GM21381 (cell line): ENCODE results near the gene CD99.

Experiments
- ATAC-seq: cut with Tn5 transposase; IDR thresholded peaks from one replicate; pipeline ENCODE4 v1.9.1; 2021; ENCODE audit warnings: mild to moderate bottlenecking, moderate library complexity; ENCODE audit not compliant: unreplicated experiment

Gene CD99

DNA sequence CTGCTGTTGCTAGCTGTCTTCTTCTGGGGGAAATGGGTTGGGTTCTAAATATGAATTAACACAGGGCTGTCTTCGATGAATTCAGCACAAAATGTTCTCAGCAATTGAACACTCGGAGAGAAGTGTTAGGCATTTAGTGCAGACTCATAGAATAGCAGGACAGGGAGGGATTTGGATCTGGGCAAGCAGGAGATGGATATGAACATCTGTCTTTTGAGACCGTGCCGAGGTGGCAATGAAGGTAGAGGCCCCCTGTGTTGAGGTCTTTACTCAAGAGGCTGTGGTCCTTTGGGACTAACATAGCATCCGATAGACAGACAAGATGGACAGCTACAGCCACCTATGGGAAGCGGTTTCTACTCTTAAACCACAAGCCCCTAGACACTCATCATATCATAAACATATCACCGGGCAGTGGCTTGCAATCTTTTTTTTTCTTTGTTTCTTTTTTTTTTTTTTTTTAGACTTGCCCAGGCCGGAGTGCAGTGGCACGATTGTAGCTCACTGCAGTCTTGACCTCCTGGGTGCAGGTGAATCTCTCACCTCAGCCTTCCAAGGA, 6.7 kb downstream of the CD99 start:
- no peak for ATAC-seq

GRCh38 chrX:2698604-2699003, 7.5 kb downstream of the CD99 start:
- ATAC-seq: no peak

- no peak for ATAC-seq
Observed at GRCh38 chrX:2699959-2700358, 8.9 kb downstream of the CD99 start.

DNA sequence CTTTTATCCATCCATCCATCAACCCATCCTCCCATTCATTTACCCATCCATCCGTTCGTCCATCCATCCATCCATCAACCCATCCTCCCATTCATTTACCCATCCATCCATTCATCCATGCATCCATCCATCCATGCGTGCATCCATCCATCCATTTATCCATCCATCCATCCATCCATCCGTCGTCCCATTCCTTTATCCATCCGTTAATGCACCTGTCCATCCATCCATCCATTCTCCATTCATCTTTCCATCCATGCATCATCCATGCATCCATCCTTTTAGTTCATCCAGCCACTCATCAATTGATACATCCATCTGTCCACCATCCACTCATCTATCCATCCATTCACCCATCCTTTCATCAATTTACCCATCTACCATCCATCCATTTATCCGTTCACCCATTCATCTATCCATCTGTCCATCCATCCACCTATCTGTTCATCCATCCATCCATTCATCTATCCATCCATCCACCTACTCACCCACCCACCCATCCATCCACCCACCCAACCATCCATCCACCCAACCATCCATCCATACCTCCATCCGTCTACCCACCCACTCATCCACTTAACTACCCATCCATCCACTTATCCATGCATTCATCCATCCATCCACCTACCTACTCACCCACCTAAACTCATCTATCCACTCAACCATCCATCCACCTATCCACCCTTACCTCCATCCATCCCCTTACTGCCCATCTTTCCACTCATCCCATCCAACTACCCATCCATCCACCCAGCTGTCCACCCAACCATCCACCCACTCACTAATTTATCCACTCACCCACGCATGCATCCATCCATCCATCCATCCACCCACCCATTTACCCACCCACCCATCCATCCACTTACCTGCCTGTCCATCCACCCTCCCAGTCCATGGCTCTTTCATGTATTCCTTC, 9.6 kb downstream of the CD99 start:
- no peak for ATAC-seq

GRCh38 chrX:2701600-2701999, 10.5 kb downstream of the CD99 start:
- no peak for ATAC-seq

DNA sequence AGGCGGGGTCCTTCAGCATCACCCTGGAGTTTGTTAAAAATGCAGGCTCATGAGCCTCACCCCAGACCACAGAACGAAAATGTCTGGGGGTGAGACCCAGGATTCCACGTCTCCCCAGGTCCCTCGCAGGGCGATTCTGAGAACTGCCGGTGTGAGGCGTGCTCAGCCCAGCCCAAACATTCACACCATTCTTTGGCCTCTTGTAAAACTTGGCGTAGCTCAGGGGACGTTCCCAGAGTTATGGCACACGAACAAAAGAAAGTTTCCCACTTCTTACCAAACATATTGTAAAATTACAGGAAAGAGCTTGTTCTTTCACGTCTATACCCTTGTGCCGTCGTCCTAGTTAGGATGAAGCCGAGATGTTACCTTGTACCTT, 12.9 kb downstream of the CD99 start:
- no peak for ATAC-seq

- ATAC-seq: no peak
Observed at GRCh38 chrX:2705046-2705832, 14.1 kb downstream of the CD99 start.

DNA sequence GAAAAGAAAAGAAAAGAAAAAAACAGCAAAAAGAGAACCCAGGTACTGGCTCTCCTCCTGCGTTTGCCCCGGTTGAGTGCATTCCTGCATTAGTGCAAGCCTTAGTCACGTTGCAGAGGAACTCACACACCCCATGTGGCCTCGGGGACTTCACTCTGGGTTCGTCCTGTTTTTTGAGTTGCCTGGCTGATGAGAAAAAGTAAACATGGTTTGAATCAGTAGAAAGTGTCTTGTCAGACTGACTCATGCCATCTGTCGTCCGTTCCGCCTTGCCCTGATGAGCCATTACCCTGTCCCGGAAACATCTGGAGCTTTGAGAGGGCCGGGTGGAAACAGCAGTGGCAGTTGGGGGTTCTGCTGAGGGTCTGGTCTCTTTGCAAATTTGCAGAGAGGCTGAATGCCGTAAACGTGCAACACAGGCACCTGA, 16.3 kb downstream of the CD99 start:
- ATAC-seq: peak; percentile 87

- no peak for ATAC-seq
Observed at GRCh38 chrX:2708021-2708420, 16.9 kb downstream of the CD99 start.

DNA sequence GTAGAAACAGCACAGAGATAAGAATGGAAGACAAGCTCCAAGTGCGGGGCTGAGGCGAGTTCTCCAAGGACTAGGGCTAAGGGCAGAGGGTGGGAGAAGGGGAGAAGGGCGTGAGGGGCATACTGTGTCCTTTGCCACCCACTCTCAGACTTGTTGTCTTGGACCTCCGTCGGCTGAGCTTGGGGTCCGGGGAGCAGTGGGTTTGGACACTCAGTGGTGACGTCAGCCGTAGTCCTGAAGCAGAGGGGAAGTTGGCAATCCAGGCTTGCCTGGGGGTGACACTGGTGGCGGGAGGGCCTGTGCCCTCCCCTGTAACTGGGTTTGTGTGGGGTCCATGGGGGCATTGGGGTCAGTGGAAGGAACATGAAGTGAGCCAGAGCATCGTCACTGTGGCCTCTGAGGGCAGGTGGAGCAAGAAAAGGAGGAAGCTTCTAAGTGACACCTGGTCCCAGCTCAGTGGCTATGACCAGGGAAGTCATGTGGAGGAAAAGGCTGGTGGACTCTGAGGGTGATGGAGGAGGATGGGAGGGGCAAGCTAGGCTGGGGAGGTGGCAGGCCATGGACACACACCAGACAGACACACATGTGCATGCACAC, 17.6 kb downstream of the CD99 start:
- ATAC-seq: no peak

- no peak for ATAC-seq
Observed at GRCh38 chrX:2709556-2709955, 18.5 kb downstream of the CD99 start.

- no peak for ATAC-seq
Observed at GRCh38 chrX:2710041-2710840, 19.1 kb downstream of the CD99 start.

GRCh38 chrX:2711441-2711840, 20.3 kb downstream of the CD99 start:
- no peak for ATAC-seq

- no peak for ATAC-seq
Observed at GRCh38 chrX:2712428-2712827, 21.3 kb downstream of the CD99 start.

- no peak for ATAC-seq
Observed at GRCh38 chrX:2712890-2713840, 22.1 kb downstream of the CD99 start.

DNA sequence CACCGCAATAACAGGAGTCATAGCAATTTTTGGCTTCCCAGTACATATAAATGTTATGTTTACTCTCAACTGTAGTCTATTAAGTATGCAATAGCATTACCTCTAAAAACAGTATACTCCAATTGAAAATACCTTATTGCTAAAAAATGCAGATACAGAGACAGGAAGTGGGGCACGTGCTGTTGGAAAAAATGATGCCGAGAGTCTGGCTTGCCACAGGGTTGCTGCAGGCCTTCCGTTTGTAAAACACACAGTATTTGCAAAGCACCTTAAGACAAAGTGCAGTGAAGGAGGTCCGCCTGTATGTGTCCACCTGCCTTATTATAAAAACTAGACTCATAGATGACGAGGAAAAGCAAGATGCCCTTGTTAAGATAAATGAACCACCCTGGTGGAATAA, 23.5 kb downstream of the CD99 start:
- no peak for ATAC-seq

DNA sequence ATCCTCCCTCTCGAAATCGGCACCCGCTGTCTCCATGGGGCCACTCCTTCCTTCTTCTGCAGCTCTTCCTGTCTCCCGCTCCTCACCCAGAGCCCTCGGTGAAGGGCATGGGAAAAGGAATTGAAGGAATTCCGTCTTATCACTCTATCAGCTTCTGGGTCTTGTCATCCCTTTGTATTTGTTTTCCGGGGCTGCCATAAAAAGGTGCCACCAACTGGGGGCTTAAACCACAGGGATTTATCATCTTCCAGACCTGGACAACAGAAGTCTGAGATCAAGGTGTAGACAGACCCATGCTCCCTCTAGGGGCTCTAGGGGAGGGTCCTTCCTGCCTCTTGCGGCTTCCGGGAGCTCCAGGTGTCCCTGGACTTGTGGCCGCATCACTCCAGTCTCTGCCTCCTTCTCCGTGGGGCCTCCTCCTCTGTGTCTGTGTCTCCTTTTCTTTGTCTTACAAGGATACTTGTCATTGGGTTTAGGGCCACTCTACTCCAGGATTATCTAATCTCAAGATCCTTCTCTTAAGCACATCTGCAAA, 24.0 kb downstream of the CD99 start:
- ATAC-seq: no peak

GRCh38 chrX:2717312-2717711, 26.2 kb downstream of the CD99 start:
- ATAC-seq: no peak

DNA sequence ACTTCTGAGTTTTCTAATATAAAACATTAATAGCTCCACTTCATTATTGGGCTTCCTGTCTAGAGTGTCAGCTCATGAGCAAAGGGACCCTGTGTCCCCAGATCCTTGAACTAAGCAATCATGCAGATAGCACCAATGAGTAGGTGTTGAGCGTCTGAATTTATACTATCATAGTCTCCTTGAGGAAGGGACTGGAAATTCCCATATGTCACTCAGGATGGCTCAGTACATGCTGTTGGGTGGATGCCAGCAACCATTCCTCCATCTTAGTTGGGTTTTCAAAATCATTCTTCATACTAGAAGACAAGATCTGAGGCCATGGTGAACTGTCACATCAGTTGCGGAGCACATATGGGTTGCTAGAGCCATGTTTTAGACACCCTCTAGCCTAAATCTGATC, 27.7 kb downstream of the CD99 start:
- ATAC-seq: no peak
